ENCODE measurements around the gene GNB2. TPM values are rescaled to one million over a fixed set of nuclear protein-coding genes. Genes with fewer than 3 reads are reported as not detected.

The GNB2 gene
- total and polyA plus RNA-seq, 4 experiments from 2014 or later = 48.3 to 144 (median 99.2) TPM

DNA sequence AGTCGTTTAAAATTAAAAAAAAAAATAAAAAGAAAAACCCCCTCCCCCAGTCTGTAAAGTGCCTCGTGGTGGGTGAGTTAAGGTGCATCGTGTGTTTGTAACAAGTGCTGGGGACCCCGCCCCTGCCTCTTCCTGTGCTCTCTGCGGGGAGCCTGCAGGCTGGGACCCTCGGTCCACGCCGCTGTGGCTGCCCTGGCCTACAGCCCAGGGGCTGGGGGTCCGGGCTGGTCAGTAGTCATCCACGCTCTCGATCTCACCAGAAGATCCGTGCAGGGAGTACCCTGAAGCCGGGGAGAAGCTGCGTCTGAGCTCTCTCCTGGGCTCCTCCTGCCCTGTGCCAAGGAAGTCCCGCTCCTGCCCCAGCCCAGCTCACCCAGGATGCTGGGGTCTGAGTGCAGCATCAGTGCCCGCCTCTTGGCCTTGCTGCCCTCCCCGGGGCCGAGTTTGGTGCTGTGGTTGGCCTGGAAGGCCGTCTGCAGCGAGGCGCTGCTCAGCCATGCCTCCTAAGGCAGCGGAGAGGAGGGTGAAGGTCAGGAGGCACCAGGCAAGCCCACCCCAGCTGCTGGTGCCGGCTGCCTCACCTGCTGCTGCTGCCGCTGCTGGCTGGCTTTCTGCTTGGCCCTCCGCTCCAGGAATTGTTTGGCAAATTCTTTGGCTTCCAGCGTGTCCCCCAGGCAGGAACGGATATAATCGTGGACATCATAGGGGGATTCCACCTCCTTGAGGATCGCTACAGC, 8.1 kb downstream of the GNB2 start:
- H3K9me3 ChIP-seq (ENCODE audit: control insufficient read depth in 1 of 2, low read length in 2 of 2) = no peaks in the 10 kb centered on the region
- DNase-seq = no peak
- Mint-ChIP-seq H3K9me3 (no peaks in the 10 kb centered on the region), H3K4me3 (no peak overlapping the region), H3K4me1 (peaks cover 5 to 39% (median 22%) of the 10 kb centered on the region in 4 donors), H3K27me3 (no peaks in the 10 kb centered on the region), H3K27ac (peak overlapping the region in 1 of 7 donors; percentile 76), H3K36me3 (peaks cover 15 to 53% of the 10 kb centered on the region in 2 donors)
- H3K4me3 ChIP-seq (ENCODE audit: low read length in 2 of 2) = no peak overlapping the region
- POLR2A ChIA-PET (ENCODE audit: partially characterized antibody) = interaction anchor here (0.9 to 10.8 kb wide), 6 partner anchors 8 to 117 kb away, joined by 3 to 125 read pairs (median 16); partner anchors contain the start of genes FBXO24, GIGYF1, LRCH4 and MOSPD3
- H3K36me3 ChIP-seq (ENCODE audit: insufficient read depth, low read length) = peaks cover 52% of the 10 kb centered on the region
- no peak overlapping the region for H3K27ac ChIP-seq (ENCODE audit: low read depth, low read length)
- CTCF ChIA-PET (ENCODE audit: partially characterized antibody) = interaction anchor here (0.8 to 9.9 kb wide), 2 partner anchors 10 to 23 kb away, joined by 4 to 88 read pairs; no protein-coding TSS in a partner anchor
- peaks cover 35% of the 10 kb centered on the region for H3K4me1 ChIP-seq (ENCODE audit: insufficient read depth, low read length)
- H3K27me3 ChIP-seq (ENCODE audit: insufficient read depth, low read length) = no peaks in the 10 kb centered on the region
- intact Hi-C loops (cut with micrococcal nuclease) = no loop called here

GRCh38 chr7:100682228-100682741, 8.7 kb downstream of the GNB2 start:
- peaks cover 29% of the 10 kb centered on the region for H3K4me1 ChIP-seq (ENCODE audit: insufficient read depth, low read length)
- H3K36me3 Mint-ChIP-seq = peaks cover 15 to 51% of the 10 kb centered on the region in 2 donors
- H3K27ac ChIP-seq (ENCODE audit: low read depth, low read length) = no peak overlapping the region
- no peak overlapping the region for H3K4me3 Mint-ChIP-seq
- CTCF ChIA-PET (ENCODE audit: partially characterized antibody) = interaction anchor here (1.1 to 9.9 kb wide), 2 partner anchors 9 to 97 kb away, joined by 3 to 88 read pairs; no protein-coding TSS in a partner anchor
- H3K27me3 ChIP-seq (ENCODE audit: insufficient read depth, low read length) = no peaks in the 10 kb centered on the region
- peaks cover 52% of the 10 kb centered on the region for H3K36me3 ChIP-seq (ENCODE audit: insufficient read depth, low read length)
- H3K4me1 Mint-ChIP-seq = peaks cover 5 to 36% (median 19%) of the 10 kb centered on the region in 4 donors
- H3K9me3 Mint-ChIP-seq = no peaks in the 10 kb centered on the region
- H3K4me3 ChIP-seq (ENCODE audit: low read length in 2 of 2) = no peak overlapping the region
- no peak for DNase-seq
- no peaks in the 10 kb centered on the region for H3K27me3 Mint-ChIP-seq
- intact Hi-C loops (cut with micrococcal nuclease) = no loop called here
- peak overlapping the region in 1 of 7 donors; percentile 23 for H3K27ac Mint-ChIP-seq
- POLR2A ChIA-PET (ENCODE audit: partially characterized antibody) = interaction anchor here (1.0 to 10.8 kb wide), 6 partner anchors 8 to 118 kb away, joined by 3 to 125 read pairs (median 15); partner anchors contain the start of genes FBXO24, GIGYF1, LRCH4 and MOSPD3
- H3K9me3 ChIP-seq (ENCODE audit: control insufficient read depth in 1 of 2, low read length in 2 of 2) = no peaks in the 10 kb centered on the region

DNA sequence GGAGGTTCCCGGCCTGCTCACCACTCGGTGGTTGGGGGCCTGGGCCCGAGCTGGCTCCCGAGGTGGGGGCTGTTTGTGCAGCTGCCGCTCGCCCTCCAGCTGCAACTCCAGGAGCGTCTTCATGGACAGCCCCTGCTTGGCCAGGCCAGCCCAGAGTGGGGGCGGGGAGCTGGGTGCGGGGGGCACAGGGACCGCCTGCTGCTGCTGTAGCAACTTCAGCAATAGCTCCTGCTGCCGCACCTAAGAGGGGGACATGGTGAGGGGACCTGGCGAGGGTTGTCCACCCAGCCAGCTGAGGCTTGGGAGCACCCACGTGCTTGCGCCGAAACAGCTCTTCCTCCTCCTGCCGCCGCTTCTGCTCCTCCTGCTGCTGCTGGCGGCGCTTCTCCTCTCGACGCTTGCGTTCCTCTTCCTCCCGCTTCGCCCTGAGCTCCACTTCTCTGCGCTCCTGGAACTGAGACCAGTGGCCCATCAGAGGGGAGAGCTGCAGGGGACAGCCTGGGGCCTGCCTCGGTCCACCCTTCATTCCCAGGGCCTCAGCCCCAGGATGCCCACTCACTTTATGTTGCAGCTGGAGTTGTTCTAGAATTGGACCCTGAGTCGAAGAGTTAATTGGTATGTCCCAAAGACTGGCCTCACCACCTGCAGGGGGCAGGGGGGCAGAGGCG, 9.6 kb downstream of the GNB2 start:
- intact Hi-C loops (cut with micrococcal nuclease) = no loop called here
- no peak for DNase-seq
- Histone ChIP-seq H3K4me1 (ENCODE audit: insufficient read depth, low read length) (peaks cover 20% of the 10 kb centered on the region), H3K27me3 (ENCODE audit: insufficient read depth, low read length) (no peaks in the 10 kb centered on the region), H3K36me3 (ENCODE audit: insufficient read depth, low read length) (peaks cover 52% of the 10 kb centered on the region), H3K9me3 (ENCODE audit: control insufficient read depth in 1 of 2, low read length in 2 of 2) (no peaks in the 10 kb centered on the region), H3K27ac (ENCODE audit: low read depth, low read length) (no peak overlapping the region), H3K4me3 (ENCODE audit: low read length in 2 of 2) (no peak overlapping the region)
- H3K9me3 Mint-ChIP-seq = no peaks in the 10 kb centered on the region
- H3K4me3 Mint-ChIP-seq = peak overlapping the region in 1 of 8 donors; percentile 48
- peak overlapping the region in 1 of 7 donors; percentile 79 for H3K27ac Mint-ChIP-seq
- ChIA-PET CTCF (ENCODE audit: partially characterized antibody) (interaction anchor here (0.9 to 9.9 kb wide), 5 partner anchors 8 to 123 kb away, joined by 3 to 88 read pairs (median 4); no protein-coding TSS in a partner anchor), POLR2A (ENCODE audit: partially characterized antibody) (interaction anchor here (1.0 to 10.8 kb wide), 6 partner anchors 9 to 119 kb away, joined by 3 to 125 read pairs (median 15); partner anchors contain the start of genes FBXO24, GIGYF1, LRCH4 and MOSPD3)
- H3K27me3 Mint-ChIP-seq = no peaks in the 10 kb centered on the region
- peaks cover 12 to 45% of the 10 kb centered on the region in 2 donors for H3K36me3 Mint-ChIP-seq
- peaks cover 5 to 29% (median 17%) of the 10 kb centered on the region in 4 donors for H3K4me1 Mint-ChIP-seq

GRCh38 chr7:100683659-100684533, 10.4 kb downstream of the GNB2 start:
- Mint-ChIP-seq H3K4me3 (no peak overlapping the region), H3K27ac (peak overlapping the region in 1 of 7 donors; percentile 79), H3K27me3 (no peaks in the 10 kb centered on the region), H3K9me3 (no peaks in the 10 kb centered on the region), H3K4me1 (peaks cover 5 to 28% (median 17%) of the 10 kb centered on the region in 4 donors), H3K36me3 (peaks cover 12 to 41% of the 10 kb centered on the region in 2 donors)
- DNase-seq = no peak
- ChIA-PET CTCF (ENCODE audit: partially characterized antibody) (interaction anchor here (0.9 to 9.9 kb wide), 5 partner anchors 8 to 123 kb away, joined by 3 to 88 read pairs (median 4); no protein-coding TSS in a partner anchor), POLR2A (ENCODE audit: partially characterized antibody) (interaction anchor here (0.7 to 10.8 kb wide), 5 partner anchors 9 to 119 kb away, joined by 3 to 125 read pairs (median 4); partner anchors contain the start of genes FBXO24, GIGYF1 and LRCH4)
- intact Hi-C loops (cut with micrococcal nuclease) = no loop called here
- Histone ChIP-seq H3K4me1 (ENCODE audit: insufficient read depth, low read length) (peaks cover 20% of the 10 kb centered on the region), H3K27me3 (ENCODE audit: insufficient read depth, low read length) (no peaks in the 10 kb centered on the region), H3K9me3 (ENCODE audit: control insufficient read depth in 1 of 2, low read length in 2 of 2) (no peaks in the 10 kb centered on the region), H3K36me3 (ENCODE audit: insufficient read depth, low read length) (peaks cover 54% of the 10 kb centered on the region), H3K4me3 (ENCODE audit: low read length in 2 of 2) (no peak overlapping the region), H3K27ac (ENCODE audit: low read depth, low read length) (no peak overlapping the region)

DNA sequence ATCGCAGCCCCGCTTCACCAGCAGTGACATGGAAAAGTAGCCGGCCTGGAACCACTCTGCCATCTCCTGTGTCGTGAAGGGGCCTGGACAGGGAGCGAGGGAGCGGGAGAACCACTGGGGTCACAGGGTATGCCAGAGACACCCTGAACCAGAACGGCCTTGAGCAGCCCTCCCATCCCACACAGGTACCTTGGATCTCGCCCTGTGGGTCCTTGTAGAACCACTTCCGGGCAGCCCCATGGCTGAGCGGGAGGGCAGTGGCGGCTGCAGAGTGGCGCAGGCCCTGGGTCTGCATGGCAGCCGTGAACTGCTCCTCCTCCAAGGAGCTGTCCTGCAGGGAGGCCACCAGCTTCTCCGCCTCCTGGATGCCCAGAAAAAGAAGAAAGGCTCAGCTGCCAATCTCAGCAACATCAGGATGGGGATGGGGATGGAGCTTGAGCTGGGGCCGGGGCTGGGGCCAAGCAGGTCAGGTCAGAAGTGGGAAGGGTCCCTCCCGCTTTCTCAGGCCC, 11.0 kb downstream of the GNB2 start:
- Mint-ChIP-seq H3K27ac (no peak overlapping the region), H3K9me3 (no peaks in the 10 kb centered on the region), H3K27me3 (no peaks in the 10 kb centered on the region), H3K36me3 (peaks cover 12 to 38% of the 10 kb centered on the region in 2 donors), H3K4me1 (peaks cover 5 to 31% (median 17%) of the 10 kb centered on the region in 4 donors), H3K4me3 (no peak overlapping the region)
- H3K4me3 ChIP-seq (ENCODE audit: low read length in 2 of 2) = no peak overlapping the region
- CTCF ChIA-PET (ENCODE audit: partially characterized antibody) = interaction anchor here (0.9 to 2.1 kb wide), 4 partner anchors 19 to 126 kb away, joined by 3 to 9 read pairs (median 4); no protein-coding TSS in a partner anchor
- intact Hi-C loops (cut with micrococcal nuclease) = no loop called here
- no peak for DNase-seq
- no peak overlapping the region for H3K27ac ChIP-seq (ENCODE audit: low read depth, low read length)
- H3K36me3 ChIP-seq (ENCODE audit: insufficient read depth, low read length) = peaks cover 53% of the 10 kb centered on the region
- no peaks in the 10 kb centered on the region for H3K9me3 ChIP-seq (ENCODE audit: control insufficient read depth in 1 of 2, low read length in 2 of 2)
- no peaks in the 10 kb centered on the region for H3K27me3 ChIP-seq (ENCODE audit: insufficient read depth, low read length)
- peaks cover 22% of the 10 kb centered on the region for H3K4me1 ChIP-seq (ENCODE audit: insufficient read depth, low read length)
- POLR2A ChIA-PET (ENCODE audit: partially characterized antibody) = interaction anchor here (0.6 to 10.8 kb wide), 7 partner anchors 8 to 211 kb away, joined by 3 to 125 read pairs (median 4); partner anchors contain the start of genes FBXO24, LRCH4 and POP7

- ChIA-PET POLR2A (ENCODE audit: partially characterized antibody) (interaction anchor here (0.6 to 1.4 kb wide), 6 partner anchors 8 to 212 kb away, joined by 3 to 4 read pairs (median 4); partner anchors contain the start of genes FBXO24, LRCH4 and POP7), CTCF (ENCODE audit: partially characterized antibody) (interaction anchor here (0.9 to 1.7 kb wide), 2 partner anchors 19 to 126 kb away, joined by 3 to 4 read pairs; no protein-coding TSS in a partner anchor)
- Mint-ChIP-seq H3K9me3 (no peaks in the 10 kb centered on the region), H3K27ac (no peak overlapping the region), H3K4me1 (peaks cover 5 to 31% (median 17%) of the 10 kb centered on the region in 4 donors), H3K4me3 (no peak overlapping the region), H3K36me3 (peaks cover 9 to 36% of the 10 kb centered on the region in 2 donors), H3K27me3 (no peaks in the 10 kb centered on the region)
- intact Hi-C loops (cut with micrococcal nuclease) = no loop called here
- Histone ChIP-seq H3K9me3 (ENCODE audit: control insufficient read depth in 1 of 2, low read length in 2 of 2) (no peaks in the 10 kb centered on the region), H3K36me3 (ENCODE audit: insufficient read depth, low read length) (peaks cover 52% of the 10 kb centered on the region), H3K4me1 (ENCODE audit: insufficient read depth, low read length) (peaks cover 23% of the 10 kb centered on the region), H3K4me3 (ENCODE audit: low read length in 2 of 2) (no peak overlapping the region), H3K27me3 (ENCODE audit: insufficient read depth, low read length) (no peaks in the 10 kb centered on the region), H3K27ac (ENCODE audit: low read depth, low read length) (no peak overlapping the region)
- no peak for DNase-seq
Observed at GRCh38 chr7:100685049-100685605, 11.6 kb downstream of the GNB2 start.
